HG03108 (cell line): ENCODE data around the gene PREP.

Source experiments
- ATAC-seq: cut with Tn5 transposase; IDR thresholded peaks from one replicate; pipeline ENCODE4 v1.9.1; 2021; ENCODE audit warnings: moderate library complexity; ENCODE audit not compliant: unreplicated experiment

PREP gene

DNA sequence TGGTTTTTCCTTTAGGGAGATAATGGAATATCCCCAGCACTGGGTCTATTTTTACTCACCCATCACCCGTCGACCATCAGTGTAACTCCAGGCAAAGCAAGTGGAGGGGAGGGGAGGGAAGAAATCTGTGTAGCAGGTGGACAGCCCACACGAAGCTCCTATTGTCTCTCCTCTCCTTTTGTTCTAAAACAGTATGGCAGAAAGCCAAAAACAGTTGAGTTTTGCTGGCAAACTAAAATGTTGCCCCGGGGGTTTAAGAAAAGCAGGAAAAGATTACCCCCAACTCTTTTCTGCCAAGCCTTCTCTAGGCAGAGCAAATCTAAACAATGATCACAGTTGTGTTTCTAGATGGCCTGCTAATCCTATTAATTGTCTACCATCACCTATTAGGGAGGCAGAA, 89.7 kb downstream of the PREP start:
- ATAC-seq = no peak

DNA sequence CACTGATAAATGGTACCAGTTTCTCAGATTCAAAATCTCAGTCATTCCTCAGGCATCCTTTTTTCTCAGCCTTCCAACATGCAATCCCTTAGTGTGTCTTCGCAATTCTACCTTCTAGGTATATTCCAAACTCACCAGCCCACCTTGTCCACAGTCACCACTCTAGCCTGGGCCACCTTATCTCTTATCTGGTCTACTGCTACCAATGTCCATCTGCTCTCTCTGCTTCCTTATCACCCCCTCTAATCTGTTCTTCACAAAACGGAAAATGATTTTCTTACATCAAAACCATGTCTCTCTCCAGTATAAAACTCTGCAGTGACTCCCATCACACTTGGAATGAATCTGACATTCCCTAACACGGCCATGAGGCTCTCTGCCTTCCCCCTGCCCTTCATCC, 91.9 kb downstream of the PREP start:
- no peak for ATAC-seq

DNA sequence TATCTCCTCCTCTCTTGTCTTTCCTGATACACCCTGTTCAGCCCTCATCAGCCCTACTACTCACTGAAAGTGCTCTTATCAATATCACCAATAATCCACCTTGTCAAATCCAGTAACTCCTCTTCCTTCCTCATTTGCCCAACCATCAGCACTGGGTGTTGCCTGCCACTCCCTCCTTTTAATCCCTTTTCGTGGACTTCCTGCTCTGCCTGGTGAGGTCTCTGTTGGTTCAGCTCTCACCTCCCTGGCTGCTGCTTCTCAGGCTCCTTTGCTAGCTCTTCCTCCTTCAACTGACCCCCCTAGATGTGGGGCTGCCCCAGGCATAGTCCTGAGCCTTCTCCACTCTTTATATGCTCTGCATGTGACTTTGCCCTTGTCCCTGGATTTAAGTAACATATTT, 92.5 kb downstream of the PREP start:
- no peak for ATAC-seq

DNA sequence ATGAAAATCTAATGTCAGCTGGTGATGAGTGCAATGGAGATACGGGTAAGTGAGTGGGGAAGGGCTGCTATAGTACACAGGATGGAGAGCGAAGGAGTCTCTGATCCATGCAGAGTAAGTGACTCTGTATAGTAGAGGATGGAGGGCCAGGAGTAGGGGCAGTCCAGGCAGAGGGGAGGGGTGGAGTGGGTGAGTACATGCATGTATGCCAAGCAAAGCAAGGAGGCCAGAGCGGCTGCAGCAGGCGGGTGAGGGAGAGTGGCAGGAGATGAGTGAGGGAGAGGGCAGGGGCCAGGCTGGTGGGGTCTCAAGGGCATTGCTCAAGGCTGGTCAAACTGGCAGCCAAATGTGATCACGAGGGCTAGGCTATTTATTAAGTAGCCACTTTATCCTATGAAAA, 94.0 kb downstream of the PREP start:
- ATAC-seq = no peak

DNA sequence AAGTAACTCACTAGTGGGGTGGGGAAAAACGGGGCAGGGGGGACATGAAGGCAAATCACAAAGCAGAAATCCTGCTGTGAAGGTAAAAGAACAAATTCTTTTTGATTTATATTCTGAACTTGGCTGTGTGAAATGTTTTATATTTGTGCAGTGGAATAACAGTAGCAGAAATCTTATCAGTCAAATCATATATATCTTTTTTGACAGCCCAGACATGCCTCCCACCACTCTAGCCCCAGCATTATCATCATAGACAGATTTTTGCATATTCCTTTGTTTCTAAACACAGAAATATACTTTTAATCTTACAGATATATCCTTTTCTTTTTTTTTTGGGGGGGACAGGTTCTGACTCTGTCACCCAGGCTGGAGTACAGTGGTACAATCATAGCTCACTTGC, 97.4 kb downstream of the PREP start:
- ATAC-seq = no peak

DNA sequence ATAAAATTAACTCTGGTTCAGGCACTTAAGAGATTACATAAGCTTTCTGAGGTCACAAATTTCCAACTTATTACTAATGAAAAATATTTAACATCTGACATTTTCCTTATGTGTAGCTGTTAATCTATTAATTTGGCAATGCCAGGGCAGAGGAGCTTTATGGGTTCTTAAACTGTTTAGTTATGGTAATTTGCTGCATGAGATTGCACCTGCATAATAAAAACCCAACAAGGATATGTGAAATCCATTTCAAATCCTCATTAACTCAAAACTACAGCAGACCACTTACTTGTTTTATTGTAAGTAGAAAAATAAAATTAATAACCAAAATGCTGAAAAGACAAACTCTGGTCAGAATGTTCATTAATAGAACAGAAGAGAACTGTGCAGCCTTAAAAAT, 98.1 kb downstream of the PREP start:
- no peak for ATAC-seq

DNA sequence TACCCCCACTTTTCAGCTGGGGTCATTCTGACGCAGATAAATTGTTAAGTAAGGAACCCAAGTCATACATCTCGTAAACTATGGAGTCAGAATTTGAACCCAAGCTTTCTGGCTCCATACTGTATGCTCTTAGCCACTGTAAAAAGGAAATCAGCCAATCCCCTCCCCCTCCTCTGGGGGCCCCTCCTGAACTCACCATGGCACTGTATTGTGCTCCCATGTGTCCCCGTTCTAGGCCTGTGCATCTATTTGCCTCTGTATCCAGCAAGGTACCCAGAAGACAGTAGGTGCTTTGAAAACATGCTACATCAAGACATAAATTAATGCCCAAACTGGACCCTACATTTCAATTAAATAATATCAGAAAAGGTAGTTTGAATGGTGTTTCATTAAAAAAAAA, 98.5 kb downstream of the PREP start:
- no peak for ATAC-seq

DNA sequence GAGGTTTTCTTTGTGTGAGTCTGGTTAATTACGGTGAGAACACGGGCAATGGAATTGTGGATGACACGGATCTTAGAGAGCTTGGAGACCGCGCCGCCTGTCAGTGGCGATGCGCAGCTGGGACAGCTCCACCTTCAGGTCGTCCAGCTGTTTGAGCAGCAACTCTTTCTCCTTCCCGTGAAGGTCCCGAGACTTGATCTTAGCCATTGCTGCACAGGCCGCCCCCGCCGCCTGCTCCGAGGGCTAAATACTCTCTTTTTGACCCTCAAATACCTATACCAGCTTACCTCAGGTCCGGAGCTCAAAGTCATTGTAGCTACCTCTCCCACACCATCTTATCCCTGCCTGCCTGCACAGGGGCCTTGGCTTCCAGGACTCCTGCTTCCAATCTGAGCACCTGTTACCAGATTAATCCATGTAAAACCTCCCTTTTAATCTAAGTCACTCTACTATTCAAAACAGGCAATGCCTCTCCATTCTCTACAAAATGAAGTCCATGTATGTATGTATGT, 100.2 kb downstream of the PREP start:
- no peak for ATAC-seq

DNA sequence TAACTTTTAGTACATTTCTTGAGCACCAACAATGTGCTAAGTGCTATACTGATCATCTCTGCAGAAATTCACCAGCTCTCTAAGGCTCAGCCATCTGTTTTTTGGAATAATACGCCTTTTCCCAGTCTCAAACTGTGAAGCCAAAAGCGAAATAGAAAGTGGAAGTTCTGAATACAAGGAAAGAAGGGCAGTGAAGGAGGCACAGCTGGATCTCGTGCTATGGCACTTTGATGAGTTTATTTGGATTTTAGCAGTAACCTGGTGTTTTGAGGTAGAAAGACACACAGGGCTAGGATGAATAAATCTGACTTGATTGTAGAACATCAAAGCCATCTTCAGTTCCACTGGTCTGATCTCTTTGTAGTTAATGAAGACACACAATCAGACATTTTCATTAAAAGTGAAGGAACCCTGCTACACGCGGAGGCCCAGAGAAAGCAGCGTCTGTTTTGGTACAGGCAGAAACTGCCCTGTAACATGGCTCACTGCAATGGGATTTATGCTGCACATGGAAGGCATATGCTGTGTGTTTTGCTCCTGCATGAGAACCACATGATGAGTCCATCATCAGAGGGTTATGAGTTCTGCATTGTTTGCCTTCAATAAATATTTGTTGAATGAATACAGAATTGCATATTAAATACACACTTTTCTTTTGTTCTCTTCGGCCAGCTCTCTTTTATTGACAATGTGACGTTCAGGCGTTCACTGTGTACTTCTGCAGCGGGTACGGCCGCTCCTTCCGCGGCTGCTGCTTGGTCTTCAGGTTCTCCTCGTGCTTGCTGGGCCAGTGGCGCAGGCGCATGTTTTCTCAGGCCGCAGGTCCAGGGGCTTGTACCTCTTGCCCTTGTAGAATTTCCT, 100.9 kb downstream of the PREP start:
- ATAC-seq = no peak

DNA sequence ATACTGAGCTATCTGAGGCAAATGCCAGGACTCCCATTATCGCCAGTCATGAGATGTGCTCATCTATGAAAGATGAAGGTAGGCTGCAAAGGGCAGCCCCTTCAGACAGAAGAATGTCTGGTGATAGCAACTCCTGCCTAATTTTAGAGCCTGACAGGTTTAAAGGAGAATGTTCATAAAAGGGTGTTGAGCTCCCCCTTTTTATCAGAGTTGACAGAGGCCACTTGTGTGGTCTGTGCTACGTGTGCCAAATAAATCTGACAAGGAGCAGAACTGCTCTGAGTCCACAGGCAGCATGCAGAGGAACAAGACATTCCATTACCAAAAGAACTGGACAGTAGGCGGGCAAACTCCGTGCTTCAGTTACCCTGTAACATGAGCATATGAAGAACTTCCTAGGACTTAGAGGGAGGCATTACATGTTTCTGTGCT, 101.8 kb downstream of the PREP start:
- no peak for ATAC-seq

DNA sequence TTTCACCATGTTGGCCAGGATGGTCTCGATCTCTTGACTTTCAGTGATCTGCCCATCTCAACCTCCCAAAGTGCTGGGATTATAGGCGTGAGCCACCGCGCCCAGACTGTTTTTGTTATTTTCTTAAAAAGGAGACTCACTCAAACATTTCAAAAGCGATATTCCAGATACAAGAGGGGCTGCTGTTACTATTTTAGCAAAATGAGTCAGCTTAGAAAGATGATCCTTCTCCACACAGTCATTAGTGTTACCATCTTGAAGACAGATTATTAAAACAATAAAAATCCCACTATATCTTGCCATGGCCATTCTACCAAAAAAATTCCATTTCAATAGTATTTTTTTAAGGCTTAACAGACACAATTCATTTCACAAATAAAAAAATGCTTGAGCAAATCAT, 102.8 kb downstream of the PREP start:
- no peak for ATAC-seq

DNA sequence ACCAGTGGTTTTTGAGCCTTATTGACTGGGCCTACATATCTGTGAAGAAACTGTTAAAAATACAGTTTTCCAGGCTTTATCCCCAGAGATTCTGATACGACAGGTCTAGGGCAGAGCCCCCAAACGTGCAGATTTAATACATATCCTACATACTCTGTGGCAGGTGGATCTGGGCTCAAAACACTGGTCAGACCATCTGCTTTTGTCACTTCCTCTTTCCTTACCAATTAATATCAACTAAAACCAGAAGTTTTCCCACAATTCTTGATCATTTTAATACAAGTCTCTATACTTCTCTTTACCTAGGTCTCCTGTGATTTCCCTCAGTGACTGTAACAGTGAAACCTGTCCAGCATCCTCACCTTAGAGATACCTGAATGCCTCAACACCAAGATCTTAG, 108.8 kb downstream of the PREP start:
- no peak for ATAC-seq

DNA sequence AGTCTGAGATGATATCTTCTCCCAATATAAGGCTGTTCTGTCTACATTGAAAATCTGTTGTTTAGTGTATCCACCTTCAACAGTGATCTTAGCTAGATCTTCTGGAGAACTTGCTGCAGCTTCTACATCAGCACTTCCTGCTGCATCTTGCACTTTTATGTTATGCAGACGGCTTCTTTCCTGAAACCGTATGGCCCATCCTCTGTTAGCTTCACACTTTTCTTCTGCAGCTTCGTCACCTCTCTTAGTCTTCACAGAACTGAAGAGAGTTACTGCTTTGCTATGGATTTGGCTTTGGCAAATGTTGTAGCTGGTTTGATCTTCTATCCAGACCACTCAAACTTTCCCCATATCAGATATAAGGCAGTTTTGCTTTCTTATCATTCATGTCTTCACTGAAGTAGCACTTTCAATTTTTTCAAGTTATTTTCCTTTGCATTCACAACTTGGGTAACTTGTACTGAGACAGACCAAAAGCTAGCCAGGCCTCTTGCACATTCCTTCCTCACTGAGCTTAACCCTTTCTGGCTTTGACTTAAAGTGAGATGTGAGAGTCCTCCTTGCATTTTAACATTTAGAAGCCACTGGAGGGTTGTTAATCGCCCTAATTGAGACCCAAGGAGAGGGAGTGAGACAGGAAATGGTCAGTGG, 110.1 kb downstream of the PREP start:
- no peak for ATAC-seq

DNA sequence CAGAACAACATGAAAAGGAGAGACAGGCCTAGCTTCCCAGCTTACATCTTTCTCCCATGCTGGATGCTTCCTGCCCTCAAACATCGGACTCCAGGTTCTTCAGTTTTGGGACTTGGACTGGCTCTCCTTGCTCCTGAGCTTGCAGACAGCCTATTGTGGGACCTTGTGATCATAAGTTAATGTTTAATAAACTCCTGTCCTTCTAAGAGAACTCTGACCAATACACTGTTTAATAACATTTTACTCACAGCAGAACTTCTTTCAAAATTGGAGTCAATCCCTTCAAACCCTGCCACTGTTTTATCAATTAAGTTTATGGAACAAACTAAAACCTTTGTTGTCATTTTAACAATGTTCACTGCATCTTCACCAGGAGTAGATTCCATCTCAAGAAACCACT, 111.4 kb downstream of the PREP start:
- no peak for ATAC-seq

DNA sequence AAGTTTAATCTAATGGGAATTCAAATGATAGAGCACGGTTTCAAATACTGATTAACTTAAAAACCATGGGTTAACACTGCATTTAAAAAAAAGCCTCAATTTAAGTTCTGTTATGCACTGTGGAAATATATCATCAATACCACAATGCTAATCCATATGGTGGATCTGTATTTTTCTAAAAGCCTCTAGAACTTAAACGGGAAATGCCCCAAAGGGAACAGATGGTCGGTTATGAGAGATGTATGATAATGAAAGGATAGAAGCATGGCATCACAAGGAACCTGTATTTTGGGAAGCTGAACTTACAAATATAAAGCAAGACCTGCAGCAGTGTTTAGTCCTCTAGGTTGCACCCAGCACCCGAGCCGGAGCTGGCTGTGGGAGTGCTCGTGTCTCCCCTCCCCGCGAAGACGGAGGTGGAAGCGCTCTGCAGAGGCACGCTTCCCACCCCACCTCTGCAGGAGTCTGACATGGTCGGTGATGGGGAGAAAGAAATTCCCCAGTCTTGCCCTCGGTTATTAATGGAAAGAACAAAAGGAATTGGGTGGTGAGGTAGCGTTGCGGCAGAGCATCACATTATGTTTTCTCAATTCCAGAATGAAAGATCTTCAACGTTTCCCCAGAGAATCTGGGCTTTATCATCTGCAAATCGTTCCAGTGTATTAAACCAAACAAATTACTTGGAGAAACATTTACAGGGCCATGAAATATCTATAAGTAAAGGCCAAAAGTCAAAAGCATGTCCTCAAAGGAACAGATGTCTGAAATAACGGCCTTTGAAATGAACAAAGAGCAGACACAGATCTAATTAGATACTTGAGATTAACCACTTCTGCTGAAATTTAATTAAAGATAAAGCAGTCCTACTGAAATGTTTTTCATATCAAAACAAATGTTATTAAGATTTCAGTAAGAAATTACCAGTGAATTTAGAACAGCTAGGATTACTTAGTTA, 120.0 kb downstream of the PREP start:
- ATAC-seq = no peak

DNA sequence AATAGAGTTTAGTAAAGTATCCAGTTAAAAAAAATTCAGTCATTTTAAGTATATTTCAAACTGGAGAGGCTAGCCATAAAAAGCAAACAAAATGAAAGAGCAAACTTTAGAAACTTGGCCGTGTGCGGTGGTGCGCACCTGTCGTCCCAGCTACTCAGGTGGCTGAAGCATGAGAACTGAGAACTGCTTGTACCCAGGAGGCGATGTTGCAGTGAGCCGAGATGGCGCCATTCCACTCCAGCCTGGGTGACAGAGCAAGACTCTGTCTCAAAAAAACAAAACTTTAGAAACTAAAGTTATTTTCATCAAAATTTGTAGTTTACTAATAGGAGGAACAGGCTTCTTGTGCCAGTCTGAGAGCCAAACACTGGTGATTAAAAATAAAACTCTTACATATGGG, 122.8 kb downstream of the PREP start:
- ATAC-seq = no peak

DNA sequence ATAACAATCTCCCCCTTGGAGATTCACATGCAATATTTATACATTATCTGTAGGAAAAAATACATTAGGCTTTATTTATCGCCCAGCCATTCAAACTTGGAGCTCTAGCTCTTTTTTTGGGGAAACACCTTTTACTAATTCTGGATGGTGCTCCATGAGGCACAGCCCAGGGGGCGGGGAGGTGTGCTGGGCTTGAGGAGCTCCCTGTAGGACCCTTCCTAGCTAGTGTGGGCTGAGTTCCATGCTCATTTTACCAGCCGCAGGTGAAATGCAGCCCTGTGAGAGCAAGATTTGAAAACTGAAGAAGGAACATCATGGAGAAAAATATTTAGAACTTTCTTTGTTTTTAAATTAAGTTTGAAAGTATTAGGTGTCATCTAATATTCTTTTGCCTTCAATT, 123.4 kb downstream of the PREP start:
- no peak for ATAC-seq

DNA sequence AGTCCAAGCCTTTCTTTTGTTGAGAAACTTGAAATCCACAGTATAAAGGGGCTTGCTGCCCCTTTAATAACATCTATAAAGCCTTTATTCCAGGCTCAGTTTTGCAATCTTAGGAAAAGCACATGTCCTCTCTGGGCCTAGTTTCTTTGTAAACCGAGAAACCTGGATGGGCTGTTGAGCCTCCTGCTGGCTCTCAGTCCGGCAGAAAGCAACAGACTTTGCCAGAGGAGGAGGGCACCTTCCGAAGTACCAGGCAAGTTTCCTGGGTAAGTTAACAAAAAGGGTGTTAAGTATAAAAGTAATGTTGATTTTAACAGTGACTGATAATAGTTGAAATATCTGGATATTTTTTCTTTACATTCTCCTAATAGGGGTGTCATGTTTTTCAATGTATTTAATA, 124.1 kb downstream of the PREP start:
- no peak for ATAC-seq

DNA sequence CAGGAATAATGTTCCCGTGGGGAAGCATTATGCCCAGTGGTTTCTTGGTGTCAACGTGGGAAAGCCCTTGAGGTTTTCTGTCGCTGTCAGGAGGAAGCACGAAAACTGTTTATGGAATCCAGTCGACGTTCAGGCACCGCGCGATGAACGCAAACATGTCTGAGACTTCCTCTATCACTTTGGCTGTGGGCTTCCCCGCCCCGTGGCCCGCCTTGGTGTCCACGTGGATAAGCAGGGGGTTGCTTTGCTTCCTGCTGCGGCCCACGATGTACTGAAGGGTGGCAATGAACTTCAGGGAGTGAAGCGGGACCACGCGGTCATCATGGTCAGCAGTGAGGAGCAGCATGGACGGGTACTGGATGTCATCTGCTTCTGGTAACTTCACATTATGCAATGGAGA, 124.8 kb downstream of the PREP start:
- no peak for ATAC-seq

DNA sequence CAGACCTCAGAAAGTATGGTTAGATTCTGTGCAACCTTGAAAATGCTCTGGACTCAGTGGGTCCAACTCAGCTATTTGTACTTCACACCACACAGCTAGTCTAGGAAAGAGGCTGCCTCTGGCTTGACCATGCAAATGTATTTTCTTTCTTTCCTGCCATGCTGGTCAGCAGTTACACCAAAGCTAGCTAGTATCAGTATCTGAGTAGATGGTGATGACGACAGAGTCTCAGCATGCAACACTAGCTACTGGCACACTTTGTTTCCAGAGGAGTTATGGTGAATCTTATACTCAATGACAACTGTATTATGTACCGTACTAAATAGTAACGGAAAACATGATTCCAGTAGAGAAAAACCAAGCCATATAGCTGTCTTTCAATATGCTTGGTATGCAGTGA, 126.5 kb downstream of the PREP start:
- no peak for ATAC-seq

DNA sequence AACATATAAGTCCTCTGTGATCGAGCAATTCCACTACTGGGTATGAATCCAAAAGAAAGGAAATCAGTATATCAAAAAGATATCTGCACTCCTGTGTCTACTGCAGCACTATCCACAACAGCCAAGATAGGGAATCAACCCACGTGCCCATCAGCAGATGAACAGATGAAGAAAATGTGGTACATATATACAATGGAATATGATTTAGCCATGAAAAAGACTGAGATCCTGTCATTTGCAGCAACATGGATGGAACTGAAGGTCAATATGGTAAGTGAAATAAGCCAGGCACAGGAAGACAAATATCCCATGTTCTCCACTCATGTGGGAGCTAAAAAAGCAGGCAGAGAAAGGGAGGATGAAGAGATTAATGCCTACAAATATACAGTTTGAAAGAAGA, 127.3 kb downstream of the PREP start:
- no peak for ATAC-seq
